ENCODE measurements around the gene PSMD13. TPM values are rescaled to one million over a fixed set of nuclear protein-coding genes. Genes with fewer than 3 reads are reported as not detected.

Gene PSMD13
- total RNA-seq, 1 experiment from 2014 or later, result 117 TPM

Other genes with a start within 250 kb of the PSMD13 start
- not detected in 2 replicates for gene SCGB1C1, start 43.9 kb upstream of the PSMD13 start, total RNA-seq (2014; rRNA removed; shearing (Covaris generic); ENCODE audit: low replicate concordance)
- 23.3 and 26.2 TPM in 2 replicates for gene BET1L, start 29.6 kb upstream of the PSMD13 start, total RNA-seq (2014; rRNA removed; shearing (Covaris generic); ENCODE audit: low replicate concordance)
- 80.2 and 115 TPM in 2 replicates for gene RIC8A, start 29.3 kb upstream of the PSMD13 start, total RNA-seq (2014; rRNA removed; shearing (Covaris generic); ENCODE audit: low replicate concordance)
- gene SIRT3, start 634 bp upstream of the PSMD13 start, total RNA-seq (2014; rRNA removed; shearing (Covaris generic); ENCODE audit: low replicate concordance), result 24.4 and 25.1 TPM in 2 replicates
- not detected in 2 replicates for gene NLRP6, start 41.4 kb downstream of the PSMD13 start, total RNA-seq (2014; rRNA removed; shearing (Covaris generic); ENCODE audit: low replicate concordance)
- gene PGGHG, start 52.1 kb downstream of the PSMD13 start, total RNA-seq (2014; rRNA removed; shearing (Covaris generic); ENCODE audit: low replicate concordance), result 7.9 and 11.2 TPM in 2 replicates
- not detected in 2 replicates for gene IFITM5, start 62.5 kb downstream of the PSMD13 start, total RNA-seq (2014; rRNA removed; shearing (Covaris generic); ENCODE audit: low replicate concordance)
- gene IFITM2, start 70.8 kb downstream of the PSMD13 start, total RNA-seq (2014; rRNA removed; shearing (Covaris generic); ENCODE audit: low replicate concordance), result not detected in 2 replicates
- 2.0 and 10.3 TPM in 2 replicates for gene IFITM1, start 77.1 kb downstream of the PSMD13 start, total RNA-seq (2014; rRNA removed; shearing (Covaris generic); ENCODE audit: low replicate concordance)
- 6.2 and 23.7 TPM in 2 replicates for gene IFITM3, start 83.9 kb downstream of the PSMD13 start, total RNA-seq (2014; rRNA removed; shearing (Covaris generic); ENCODE audit: low replicate concordance)
- gene B4GALNT4, start 132.5 kb downstream of the PSMD13 start, total RNA-seq (2014; rRNA removed; shearing (Covaris generic); ENCODE audit: low replicate concordance), result 23.9 and 61.5 TPM in 2 replicates
- gene PKP3, start 157.2 kb downstream of the PSMD13 start, total RNA-seq (2014; rRNA removed; shearing (Covaris generic); ENCODE audit: low replicate concordance), result 70.7 and 103 TPM in 2 replicates
- 66.9 and 103 TPM in 2 replicates for gene SIGIRR, start 178.0 kb downstream of the PSMD13 start, total RNA-seq (2014; rRNA removed; shearing (Covaris generic); ENCODE audit: low replicate concordance)
- gene ANO9, start 205.0 kb downstream of the PSMD13 start, total RNA-seq (2014; rRNA removed; shearing (Covaris generic); ENCODE audit: low replicate concordance), result not detected in 2 replicates
- 36.9 and 50.2 TPM in 2 replicates for gene PTDSS2, start 213.3 kb downstream of the PSMD13 start, total RNA-seq (2014; rRNA removed; shearing (Covaris generic); ENCODE audit: low replicate concordance)

All from Caki2 (cell line).